Neural cell (in vitro differentiated cells): ENCODE data around the gene ATOX1. TPM values are rescaled to one million over a fixed set of nuclear protein-coding genes. Genes with fewer than 3 reads are reported as not detected.

Experiments used
- H2AFZ ChIP-seq: fragments of 200-600, 300-800 bp; sonication (generic), shearing (Covaris generic); 2 replicates; pipeline ENCODE4 v1.6.0; 2014; ENCODE audit warnings: low read depth, mild to moderate bottlenecking, antibody characterized with exemption, low read length, moderate library complexity
- H3F3A ChIP-seq: fragments of 200-600 bp; shearing (Covaris generic); 2 replicates; pipeline ENCODE4 v1.6.1; 2016; ENCODE audit warnings: mild to moderate bottlenecking, moderate library complexity, mixed read lengths, antibody characterized with exemption, low read length; ENCODE audit not compliant: insufficient read depth, poor library complexity, severe bottlenecking
- H3K27ac ChIP-seq: fragments of 200-600, 300-800 bp; sonication (generic), shearing (Covaris generic); 2 replicates; pipeline ENCODE4 v1.5.1; 2014; ENCODE audit warnings: mild to moderate bottlenecking, low read length, moderate library complexity
- H3K27me3 ChIP-seq: fragments of 300-800, 200-600 bp; sonication (generic), shearing (Covaris generic); 2 replicates; pipeline ENCODE4 v1.6.0; 2014; ENCODE audit warnings: mild to moderate bottlenecking, low read depth, low read length, moderate library complexity; ENCODE audit not compliant: insufficient read depth
- H3K36me3 ChIP-seq: fragments of 300-800, 200-600 bp; sonication (generic), shearing (Covaris generic); 2 replicates; pipeline ENCODE4 v1.5.1; 2014; ENCODE audit warnings: mild to moderate bottlenecking, antibody characterized with exemption, low read length, moderate library complexity; ENCODE audit not compliant: insufficient read depth
- H3K4me2 ChIP-seq: fragments of 300-800, 200-600 bp; sonication (generic), shearing (Covaris generic); 2 replicates; pipeline ENCODE4 v1.6.0; 2014; ENCODE audit warnings: mild to moderate bottlenecking, low read length
- H3K4me3 ChIP-seq: fragments of 300-800, 200-600 bp; sonication (generic), shearing (Covaris generic); 2 replicates; pipeline ENCODE4 v1.5.1; 2014; ENCODE audit warnings: mild to moderate bottlenecking, low read length, moderate library complexity
- H3K79me2 ChIP-seq: fragments of 200-600 bp; shearing (Covaris generic); replicated peaks from 2 replicates; pipeline ENCODE4 v1.6.0; 2014; ENCODE audit warnings: mild to moderate bottlenecking, low read length, moderate library complexity; ENCODE audit not compliant: insufficient read depth
- H3K9ac ChIP-seq: fragments of 300-800, 200-600 bp; sonication (generic), shearing (Covaris generic); 2 replicates; pipeline ENCODE4 v1.6.1; 2016; ENCODE audit warnings: mild to moderate bottlenecking, low read length, mixed read lengths
- H3K9me2 ChIP-seq: fragments of 200-600 bp; shearing (Covaris generic); 2 replicates; pipeline ENCODE4 v1.6.1; 2016; ENCODE audit warnings: mild to moderate bottlenecking, low read length, mixed read lengths; ENCODE audit not compliant: insufficient read depth
- H3K9me3 ChIP-seq: fragments of 200-600, 300-800 bp; sonication (generic), shearing (Covaris generic); 2 replicates; pipeline ENCODE4 v1.6.1; 2016; ENCODE audit warnings: mild to moderate bottlenecking, mixed run types, low read length, moderate library complexity, mixed read lengths
- H4K20me1 ChIP-seq: fragments of 200-600 bp; shearing (Covaris generic); 2 replicates; pipeline ENCODE4 v1.6.1; 2016; ENCODE audit warnings: mild to moderate bottlenecking, mixed run types; ENCODE audit not compliant: insufficient read depth
- EP300 ChIP-seq: fragments of 450-650 bp; conservative IDR thresholded peaks from 2 replicates; pipeline ENCODE4 v1.6.1; 2014; ENCODE audit warnings: antibody characterized with exemption, mild to moderate bottlenecking, moderate library complexity; ENCODE audit not compliant: poor library complexity, severe bottlenecking
- EZH2 ChIP-seq: fragments of 200-600, 300-800 bp; shearing (Covaris generic), sonication (generic); IDR thresholded peaks from 2 replicates; pipeline ENCODE4 v1.6.1; 2014; ENCODE audit warnings: antibody characterized with exemption, low read length, borderline replicate concordance, mild to moderate bottlenecking; ENCODE audit not compliant: insufficient read depth, poor library complexity, severe bottlenecking
- MXI1 ChIP-seq: fragments of 450-650 bp; conservative IDR thresholded peaks from 2 replicates; pipeline ENCODE4 v1.6.1; 2014; ENCODE audit warnings: antibody characterized with exemption, mild to moderate bottlenecking; ENCODE audit not compliant: poor library complexity, severe bottlenecking
- POLR2AphosphoS5 ChIP-seq: IDR thresholded peaks from 2 replicates; pipeline ENCODE4 v1.6.1; 2012
- RAD21 ChIP-seq: fragments of 450-650 bp; conservative IDR thresholded peaks from 2 replicates; pipeline ENCODE4 v1.6.1; 2014; ENCODE audit warnings: antibody characterized with exemption, mild to moderate bottlenecking, moderate library complexity
- REST ChIP-seq: IDR thresholded peaks from 2 replicates; pipeline ENCODE4 v1.6.1; 2012; ENCODE audit warnings: borderline replicate concordance
- SMC3 ChIP-seq: fragments of 450-650 bp; conservative IDR thresholded peaks from 2 replicates; pipeline ENCODE4 v1.6.1; 2014; ENCODE audit warnings: antibody characterized with exemption, mild to moderate bottlenecking, moderate library complexity; ENCODE audit not compliant: poor library complexity
- TAF1 ChIP-seq: IDR thresholded peaks from 2 replicates; pipeline ENCODE4 v1.6.1; 2012; ENCODE audit warnings: low read depth
- polyA plus RNA-seq: library from polyadenylated mRNA; depleted of rRNA; stranded (reverse); fragments of >200 nt; gene quantifications from 2 replicates; pipeline ENCODE4 v1.2.3, GENCODE V29; 2014
- TF ChIP-seq, protein P1 (sequence below): fragments of 450-650 bp; IDR thresholded peaks from 2 replicates; pipeline ENCODE4 v1.5.1; 2014; ENCODE audit warnings: antibody characterized with exemption, mild to moderate bottlenecking, moderate library complexity; ENCODE audit not compliant: poor library complexity, severe bottlenecking

Gene ATOX1
- polyA plus RNA-seq, 1 donor from 2014 or later: 79.9 TPM

DNA sequence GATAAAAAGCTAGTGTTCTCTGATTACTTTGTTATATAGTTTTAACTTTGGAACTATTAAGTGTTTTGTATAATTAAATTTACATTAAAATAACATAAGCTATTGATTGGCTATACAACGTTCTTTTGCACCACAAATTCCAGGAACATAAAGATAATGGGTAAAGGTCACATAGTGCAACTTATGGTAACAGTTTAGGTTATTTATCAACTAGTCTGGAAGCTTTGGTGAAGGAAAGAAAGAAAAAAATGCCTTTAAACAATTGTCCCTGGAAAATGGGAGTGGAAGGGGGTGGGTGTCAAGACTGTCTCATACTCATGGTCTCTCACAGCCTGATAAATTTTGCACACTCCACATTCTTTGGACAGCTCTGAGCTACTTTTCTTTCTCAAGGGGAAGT lies 54.7 kb downstream of the ATOX1 start:
- Histone ChIP-seq H3K9me3 (no peaks in the 10 kb centered on the region), H3K27me3 (no peaks in the 10 kb centered on the region), H3K36me3 (no peaks in the 10 kb centered on the region), H3K9me2 (no peaks in the 10 kb centered on the region), H3K4me3 (no peak overlapping the region), H3K4me2 (no peak overlapping the region), H2AFZ (no peak overlapping the region), H4K20me1 (no peaks in the 10 kb centered on the region), H3K79me2 (no peaks in the 10 kb centered on the region), H3F3A (no peaks in the 10 kb centered on the region), H3K27ac (no peak overlapping the region), H3K9ac (no peak overlapping the region)
- TF ChIP-seq, protein P1, sequence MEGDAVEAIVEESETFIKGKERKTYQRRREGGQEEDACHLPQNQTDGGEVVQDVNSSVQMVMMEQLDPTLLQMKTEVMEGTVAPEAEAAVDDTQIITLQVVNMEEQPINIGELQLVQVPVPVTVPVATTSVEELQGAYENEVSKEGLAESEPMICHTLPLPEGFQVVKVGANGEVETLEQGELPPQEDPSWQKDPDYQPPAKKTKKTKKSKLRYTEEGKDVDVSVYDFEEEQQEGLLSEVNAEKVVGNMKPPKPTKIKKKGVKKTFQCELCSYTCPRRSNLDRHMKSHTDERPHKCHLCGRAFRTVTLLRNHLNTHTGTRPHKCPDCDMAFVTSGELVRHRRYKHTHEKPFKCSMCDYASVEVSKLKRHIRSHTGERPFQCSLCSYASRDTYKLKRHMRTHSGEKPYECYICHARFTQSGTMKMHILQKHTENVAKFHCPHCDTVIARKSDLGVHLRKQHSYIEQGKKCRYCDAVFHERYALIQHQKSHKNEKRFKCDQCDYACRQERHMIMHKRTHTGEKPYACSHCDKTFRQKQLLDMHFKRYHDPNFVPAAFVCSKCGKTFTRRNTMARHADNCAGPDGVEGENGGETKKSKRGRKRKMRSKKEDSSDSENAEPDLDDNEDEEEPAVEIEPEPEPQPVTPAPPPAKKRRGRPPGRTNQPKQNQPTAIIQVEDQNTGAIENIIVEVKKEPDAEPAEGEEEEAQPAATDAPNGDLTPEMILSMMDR: no peak
- no peak for TF ChIP-seq RAD21
- no peak for TF ChIP-seq EP300
- TF ChIP-seq REST: no peak
- no peak for TF ChIP-seq SMC3
- TF ChIP-seq TAF1: no peak
- no peak for TF ChIP-seq POLR2AphosphoS5
- no peak for TF ChIP-seq MXI1
- TF ChIP-seq EZH2: no peak

- Histone ChIP-seq H3K9me2 (no peaks in the 10 kb centered on the region), H3K4me2 (no peak overlapping the region), H3K9me3 (no peaks in the 10 kb centered on the region), H2AFZ (no peak overlapping the region), H3K27me3 (no peaks in the 10 kb centered on the region), H3K4me3 (no peak overlapping the region), H3K79me2 (no peaks in the 10 kb centered on the region), H3F3A (no peaks in the 10 kb centered on the region), H4K20me1 (no peaks in the 10 kb centered on the region), H3K36me3 (no peaks in the 10 kb centered on the region), H3K9ac (no peak overlapping the region), H3K27ac (no peak overlapping the region)
- TF ChIP-seq REST (no peak), TAF1 (no peak), SMC3 (no peak), EP300 (no peak), EZH2 (no peak), POLR2AphosphoS5 (no peak), RAD21 (no peak), MXI1 (no peak)
- TF ChIP-seq, protein P1: no peak
Measured at GRCh38 chr5:151703227-151703626, 55.2 kb downstream of the ATOX1 start.
